ENCODE data around the gene MYO10.

MYO10 gene

GRCh38 chr5:16617274-16617968 lies 318.7 kb downstream of the MYO10 start:
- no peak for DNase-seq (ENCODE audit: low spot score)

DNA sequence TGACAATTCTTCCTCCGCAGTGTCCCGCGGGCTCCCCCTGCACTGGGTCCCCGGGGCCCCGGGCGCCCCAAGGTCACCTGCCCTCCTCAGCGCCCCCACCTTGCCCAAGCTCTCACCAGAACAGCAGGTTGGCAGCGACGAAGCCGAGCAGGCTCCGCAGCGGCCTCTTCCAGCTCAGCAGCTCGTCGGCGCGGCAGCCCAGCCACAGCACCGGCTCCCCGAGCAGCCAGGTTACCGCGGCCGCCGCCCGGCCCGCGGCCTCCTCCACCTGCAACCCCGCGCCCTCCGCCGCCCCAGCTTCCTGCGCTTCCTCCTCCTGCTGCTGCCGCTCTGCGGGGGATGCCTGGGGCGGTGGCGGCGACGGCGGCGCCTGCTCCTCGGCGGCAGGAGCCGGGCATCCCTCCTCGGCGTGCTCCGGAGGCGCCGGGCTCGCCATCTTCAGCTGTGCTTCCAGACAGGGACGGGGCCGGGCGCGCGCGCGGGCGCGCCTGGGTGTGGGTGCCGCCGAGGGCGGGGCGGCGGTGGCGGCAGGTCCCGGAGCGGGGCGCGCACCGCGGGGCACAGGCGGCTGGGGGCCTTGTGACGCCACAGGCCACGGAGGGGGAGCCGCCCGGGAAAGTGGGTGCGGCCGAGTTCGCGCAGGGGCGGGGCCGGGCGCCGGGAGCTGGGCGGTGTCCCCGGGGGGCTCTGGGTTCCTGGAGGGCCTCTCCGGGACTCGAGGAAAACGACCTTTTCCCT lies 319.4 kb downstream of the MYO10 start, which contains the start of gene RETREG1:
RETREG1 (minus strand) TSS at position 462 of the 738 bp plus-strand sequence; CDS start at position 436, 26 bp downstream.
- peak; percentile 51 for DNase-seq (ENCODE audit: low spot score)

DNA sequence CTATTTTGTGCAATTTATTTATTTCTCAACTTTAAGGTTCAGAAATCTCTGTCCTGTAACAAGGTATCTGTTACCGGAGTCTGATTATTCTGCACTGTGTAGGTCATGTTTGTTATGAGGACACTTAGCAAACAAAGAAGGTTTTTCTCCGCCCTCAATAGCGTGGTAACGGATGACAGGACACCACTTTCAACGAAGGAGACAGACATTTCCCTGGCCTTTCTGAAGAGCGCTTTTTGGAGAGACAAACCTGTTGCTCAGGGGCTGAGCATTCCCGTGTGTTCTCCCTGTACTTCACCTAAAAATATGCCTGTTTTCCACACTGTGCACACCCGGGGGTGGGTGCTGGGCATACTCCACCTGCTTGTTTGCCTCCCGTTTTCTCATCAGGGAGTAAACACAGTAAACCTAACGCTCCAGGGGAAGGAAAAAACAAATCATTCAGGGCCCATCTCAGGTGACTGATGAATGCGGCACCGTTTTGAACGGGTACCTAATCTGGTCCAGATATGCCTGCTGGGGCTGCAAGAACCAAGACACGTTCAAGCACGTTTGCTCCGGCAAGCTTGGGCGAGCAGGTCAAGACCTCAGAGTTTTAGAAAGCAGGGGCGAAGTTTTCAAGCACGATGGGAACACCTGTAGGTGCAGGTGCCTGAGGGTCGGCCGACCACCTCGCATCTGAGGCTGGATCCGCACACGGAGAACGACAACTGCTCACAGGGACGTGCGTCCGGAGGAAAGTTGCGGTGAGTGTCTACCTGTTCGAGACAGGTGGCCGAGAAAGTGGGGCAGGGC lies 320.1 kb downstream of the MYO10 start:
- no peak for DNase-seq (ENCODE audit: low spot score)

DNA sequence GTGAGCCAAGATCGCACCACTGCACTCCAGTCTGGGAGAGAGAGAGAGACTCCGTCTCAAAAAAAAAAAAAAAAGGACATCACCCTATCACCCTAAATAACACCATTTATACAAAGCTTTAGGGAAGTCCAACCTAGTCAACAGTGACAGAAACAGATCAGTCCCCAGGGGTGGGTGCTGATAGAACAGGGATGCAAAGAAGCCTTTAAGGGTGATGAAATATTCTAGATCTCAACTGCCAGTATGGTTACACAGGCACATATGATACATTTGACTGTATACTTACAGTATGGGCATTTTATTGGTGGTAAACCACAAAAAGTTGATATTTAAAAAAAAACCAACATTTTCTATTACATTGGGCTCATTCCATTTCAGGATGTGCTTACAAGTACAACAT lies 324.1 kb downstream of the MYO10 start:
- DNase-seq (ENCODE audit: low spot score), result no peak
